Choroid plexus epithelial cell (primary cell): ENCODE data around the gene LTF.

ENCODE experiments used
- DNase-seq: peaks from one replicate; pipeline ENCODE4 v3.0.0-alpha.2; 2010; ENCODE audit warnings: low read depth
- H3K4me3 ChIP-seq: 2 replicates; pipeline ENCODE4 v1.5.1; 2011; ENCODE audit warnings: low read depth, mild to moderate bottlenecking, control low read depth, low read length, moderate library complexity
- CTCF ChIP-seq: conservative IDR thresholded peaks from 2 replicates; pipeline ENCODE4 v1.5.1; 2011; ENCODE audit warnings: low read depth, mild to moderate bottlenecking, control low read depth, inconsistent platforms, low read length, moderate library complexity

The LTF gene

GRCh38 chr3:46482632-46483350 is 18.1 kb upstream of the LTF start:
- DNase-seq: peak; percentile 19
- no peak overlapping the region for H3K4me3 ChIP-seq
- TF ChIP-seq CTCF: no peak

- no peak for DNase-seq
- no peak overlapping the region for H3K4me3 ChIP-seq
- no peak for TF ChIP-seq CTCF
Measured at GRCh38 chr3:46481636-46482035, 16.9 kb upstream of the LTF start.

GRCh38 chr3:46480491-46481195 is 15.9 kb upstream of the LTF start:
- H3K4me3 ChIP-seq: no peak overlapping the region
- no peak for DNase-seq
- TF ChIP-seq CTCF: no peak

GRCh38 chr3:46479696-46480095 is 15.0 kb upstream of the LTF start:
- H3K4me3 ChIP-seq: no peak overlapping the region
- DNase-seq: no peak
- TF ChIP-seq CTCF: no peak

- H3K4me3 ChIP-seq: no peak overlapping the region
- DNase-seq: no peak
- TF ChIP-seq CTCF: no peak
Measured at GRCh38 chr3:46479021-46479420, 14.3 kb upstream of the LTF start.

GRCh38 chr3:46478341-46478740 is 13.6 kb upstream of the LTF start:
- TF ChIP-seq CTCF: no peak
- DNase-seq: no peak
- no peak overlapping the region for H3K4me3 ChIP-seq

- no peak overlapping the region for H3K4me3 ChIP-seq
- DNase-seq: no peak
- TF ChIP-seq CTCF: no peak
Measured at GRCh38 chr3:46477756-46478155, 13.1 kb upstream of the LTF start.
